ENCODE measurements around the gene ST8SIA4. TPM values are rescaled to one million over a fixed set of nuclear protein-coding genes. Genes with fewer than 3 reads are reported as not detected.

ST8SIA4 gene
- total and polyA plus RNA-seq, 2 donors (not counting 3 experiments of a cell fraction or from before 2014, with no cell fraction given) = 4.5 to 25.0 TPM

GRCh38 chr5:100858987-100859545 is 44.0 kb downstream of the ST8SIA4 start:
- dilution Hi-C loops (cut with MboI; ENCODE audit: extremely low pct_ligation_motif_present, low sequenced_read_pairs) (no loop called here), intact Hi-C loops (cut with micrococcal nuclease) (no loop called here)
- CTCF ChIA-PET = interaction anchor here (0.7 to 1.5 kb wide), 6 partner anchors 12 to 1754 kb away, joined by 3 to 4 read pairs (median 3); partner anchors contain the start of gene ST8SIA4

More at GRCh38 chr5:100858987-100859545, 44.0 kb downstream of the ST8SIA4 start:
- no peak overlapping the region for H3K27ac ChIP-seq (ENCODE audit: insufficient read depth, low read depth, low read length)
- H3K27me3 ChIP-seq (ENCODE audit: control insufficient read depth in 2 of 2, insufficient read depth in 2 of 2, low read length in 2 of 2) = no peaks in the 10 kb centered on the region
- no TSS peak for BruUV-seq (replicated peaks)
- DNase-seq (ENCODE audit: low read depth, low spot score) = no peak
- no peaks in the 10 kb centered on the region for H3K9me3 ChIP-seq (replicated peaks; ENCODE audit: control insufficient read depth, insufficient read depth, low read length)
- H4K20me1 ChIP-seq (replicated peaks; ENCODE audit: control insufficient read depth, extremely low read depth, insufficient read depth, low read length) = no peaks in the 10 kb centered on the region
- no peak for FAIRE-seq
- no peaks in the 10 kb centered on the region for H3K79me2 ChIP-seq (ENCODE audit: control insufficient read depth, insufficient read depth, low read length)
- H2AFZ ChIP-seq (ENCODE audit: low read depth, low read length) = no peak overlapping the region
- H3K9me1 ChIP-seq (replicated peaks; ENCODE audit: control insufficient read depth, extremely low read depth, insufficient read depth, low read length) = no peaks in the 10 kb centered on the region
- no peak overlapping the region for H3K4me2 ChIP-seq (ENCODE audit: insufficient read depth, low read length)
- H3K9ac ChIP-seq (replicated peaks; ENCODE audit: extremely low read depth, insufficient read depth, low read length) = no peak overlapping the region
- H3K4me1 ChIP-seq (ENCODE audit: control insufficient read depth, extremely low read depth, insufficient read depth, low read length) = peaks cover 10% of the 10 kb centered on the region
- TF ChIP-seq EZH2 (IDR thresholded peaks at IDR 0.05; ENCODE audit: borderline replicate concordance, low read depth, low read length, severe bottlenecking) (no peak), MYC (IDR thresholded peaks at IDR 0.05; ENCODE audit: low read depth, low read length) (no peak), GATA2 (IDR thresholded peaks at IDR 0.05; ENCODE audit: insufficient read depth, insufficient read length, low read depth, low read length) (no peak), JUN (IDR thresholded peaks at IDR 0.05; ENCODE audit: borderline replicate concordance, insufficient read depth, insufficient read length, low read depth) (no peak), FOS (IDR thresholded peaks at IDR 0.05; ENCODE audit: borderline replicate concordance, insufficient read depth, low read length) (no peak), POLR2A (IDR thresholded peaks at IDR 0.05; ENCODE audit: low read depth, low read length) (no peak), POLR2AphosphoS5 (IDR thresholded peaks at IDR 0.05; ENCODE audit: insufficient read depth, low read depth, low read length) (no peak)
- TF ChIP-seq, protein P1, sequence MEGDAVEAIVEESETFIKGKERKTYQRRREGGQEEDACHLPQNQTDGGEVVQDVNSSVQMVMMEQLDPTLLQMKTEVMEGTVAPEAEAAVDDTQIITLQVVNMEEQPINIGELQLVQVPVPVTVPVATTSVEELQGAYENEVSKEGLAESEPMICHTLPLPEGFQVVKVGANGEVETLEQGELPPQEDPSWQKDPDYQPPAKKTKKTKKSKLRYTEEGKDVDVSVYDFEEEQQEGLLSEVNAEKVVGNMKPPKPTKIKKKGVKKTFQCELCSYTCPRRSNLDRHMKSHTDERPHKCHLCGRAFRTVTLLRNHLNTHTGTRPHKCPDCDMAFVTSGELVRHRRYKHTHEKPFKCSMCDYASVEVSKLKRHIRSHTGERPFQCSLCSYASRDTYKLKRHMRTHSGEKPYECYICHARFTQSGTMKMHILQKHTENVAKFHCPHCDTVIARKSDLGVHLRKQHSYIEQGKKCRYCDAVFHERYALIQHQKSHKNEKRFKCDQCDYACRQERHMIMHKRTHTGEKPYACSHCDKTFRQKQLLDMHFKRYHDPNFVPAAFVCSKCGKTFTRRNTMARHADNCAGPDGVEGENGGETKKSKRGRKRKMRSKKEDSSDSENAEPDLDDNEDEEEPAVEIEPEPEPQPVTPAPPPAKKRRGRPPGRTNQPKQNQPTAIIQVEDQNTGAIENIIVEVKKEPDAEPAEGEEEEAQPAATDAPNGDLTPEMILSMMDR (IDR thresholded peaks at IDR 0.05; ENCODE audit: extremely low read depth in 1 of 2, insufficient read depth in 1 of 2, low read depth in 1 of 2, low read length in 2 of 2) = no peak
- TF ChIP-seq, protein P2, sequence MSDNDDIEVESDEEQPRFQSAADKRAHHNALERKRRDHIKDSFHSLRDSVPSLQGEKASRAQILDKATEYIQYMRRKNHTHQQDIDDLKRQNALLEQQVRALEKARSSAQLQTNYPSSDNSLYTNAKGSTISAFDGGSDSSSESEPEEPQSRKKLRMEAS (IDR thresholded peaks at IDR 0.05; ENCODE audit: insufficient read depth, insufficient read length) = no peak
- H3K36me3 ChIP-seq (ENCODE audit: control insufficient read depth in 2 of 2, extremely low read depth in 1 of 2, insufficient read depth in 2 of 2, low read length in 2 of 2) = no peaks in the 10 kb centered on the region
- POLR2A ChIA-PET = no interaction called here
- H3K4me3 ChIP-seq (replicated peaks in 1 of 3; ENCODE audit: insufficient read depth in 1 of 3, low read depth in 1 of 3, low read length in 3 of 3) = no peak overlapping the region

Data from endothelial cell of umbilical vein (primary cell).